ENCODE data around the gene PTPN12.

The PTPN12 gene

DNA sequence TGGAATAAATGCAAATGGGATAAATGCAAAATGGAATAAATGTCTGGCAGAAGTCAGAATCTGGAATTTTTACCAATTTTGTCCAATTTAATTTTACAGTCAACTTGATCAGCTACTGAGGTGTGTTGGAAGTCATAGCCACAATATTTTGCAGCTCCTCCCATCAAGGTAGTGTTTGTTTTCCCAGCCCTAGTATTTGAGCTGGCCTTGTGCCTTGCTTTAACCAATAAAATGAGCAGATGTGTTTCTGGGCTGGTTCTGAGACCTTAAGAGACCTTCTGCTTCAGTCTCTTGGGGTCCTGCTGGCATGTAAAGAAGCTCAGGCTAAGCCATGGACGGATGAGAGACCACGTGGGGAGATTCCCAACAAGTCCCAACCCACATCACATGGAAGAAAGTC lies 116.5 kb downstream of the PTPN12 start:
- Mint-ChIP-seq H3K4me3 (no peak overlapping the region), H3K4me1 (no peaks in the 10 kb centered on the region), H3K27me3 (no peaks in the 10 kb centered on the region), H3K36me3 (no peaks in the 10 kb centered on the region), H3K9me3 (no peaks in the 10 kb centered on the region), H3K27ac (no peak overlapping the region)
- CTCF ChIA-PET: interaction anchor here (0.6 to 3.7 kb wide), 3 partner anchors 104 to 711 kb away, joined by 4 to 32 read pairs (median 5); no protein-coding TSS in a partner anchor
- DNase-seq: no peak

DNA sequence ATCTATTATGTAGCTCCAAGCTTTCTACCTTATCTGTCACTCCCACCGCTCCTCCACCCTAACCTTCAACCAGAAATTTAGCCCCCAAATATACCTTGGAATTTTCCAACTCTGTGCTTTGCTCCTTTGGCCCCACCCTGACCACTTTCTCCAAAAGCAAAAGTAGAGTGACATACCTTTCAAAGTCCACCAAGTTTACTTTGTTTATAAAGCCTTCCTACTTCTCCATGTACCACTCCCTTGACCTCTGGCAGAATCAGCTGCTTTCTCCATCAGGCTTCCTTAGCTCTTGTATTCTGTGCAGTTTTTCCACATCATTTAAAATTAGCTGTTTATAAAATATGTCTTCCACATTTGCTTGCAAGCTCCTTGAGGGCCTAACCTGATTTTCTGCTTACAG lies 118.3 kb downstream of the PTPN12 start:
- no peaks in the 10 kb centered on the region for H3K36me3 Mint-ChIP-seq
- no peak overlapping the region for H3K4me3 Mint-ChIP-seq
- CTCF ChIA-PET: interaction anchor here (1.0 to 4.8 kb wide), 2 partner anchors 98 to 105 kb away, joined by 3 to 41 read pairs; no protein-coding TSS in a partner anchor
- no peaks in the 10 kb centered on the region for H3K27me3 Mint-ChIP-seq
- no peak overlapping the region for H3K27ac Mint-ChIP-seq
- H3K4me1 Mint-ChIP-seq: no peaks in the 10 kb centered on the region
- DNase-seq: no peak
- H3K9me3 Mint-ChIP-seq: no peaks in the 10 kb centered on the region

DNA sequence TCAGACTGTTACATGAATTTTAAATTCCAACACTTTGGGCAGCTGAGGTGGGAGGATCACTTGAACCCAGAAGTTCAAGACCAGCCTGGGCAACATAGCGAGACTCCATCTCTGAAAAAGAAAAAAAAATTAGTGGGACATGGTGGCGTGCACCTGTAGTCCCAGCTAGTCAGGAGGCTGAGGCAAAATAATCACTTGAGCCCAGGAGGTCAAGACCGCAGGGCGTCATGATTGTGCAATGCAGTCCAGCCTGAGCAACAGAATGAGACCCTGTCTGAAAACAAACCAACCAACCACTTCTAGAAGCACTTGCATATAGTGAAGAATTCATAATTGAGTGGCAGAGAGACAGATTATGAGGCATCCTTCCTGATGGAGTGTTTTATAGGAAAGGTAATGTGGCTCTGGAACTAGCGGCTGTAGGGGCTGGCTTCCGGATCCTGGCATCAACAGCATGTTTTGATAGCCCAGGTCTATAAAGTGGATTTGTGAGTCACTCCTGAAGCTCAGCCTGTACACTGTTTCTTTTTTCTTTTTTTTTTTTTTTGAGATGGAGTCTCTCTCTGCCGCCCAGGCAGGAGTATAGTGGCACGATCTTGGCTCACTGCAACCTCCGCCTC lies 118.9 kb downstream of the PTPN12 start:
- Mint-ChIP-seq H3K4me3 (no peak overlapping the region), H3K36me3 (no peaks in the 10 kb centered on the region), H3K27me3 (no peaks in the 10 kb centered on the region), H3K4me1 (no peaks in the 10 kb centered on the region), H3K27ac (no peak overlapping the region), H3K9me3 (no peaks in the 10 kb centered on the region)
- DNase-seq: no peak
- CTCF ChIA-PET: interaction anchor here (1.0 to 4.8 kb wide), 4 partner anchors 98 to 280 kb away, joined by 3 to 41 read pairs (median 17); no protein-coding TSS in a partner anchor

DNA sequence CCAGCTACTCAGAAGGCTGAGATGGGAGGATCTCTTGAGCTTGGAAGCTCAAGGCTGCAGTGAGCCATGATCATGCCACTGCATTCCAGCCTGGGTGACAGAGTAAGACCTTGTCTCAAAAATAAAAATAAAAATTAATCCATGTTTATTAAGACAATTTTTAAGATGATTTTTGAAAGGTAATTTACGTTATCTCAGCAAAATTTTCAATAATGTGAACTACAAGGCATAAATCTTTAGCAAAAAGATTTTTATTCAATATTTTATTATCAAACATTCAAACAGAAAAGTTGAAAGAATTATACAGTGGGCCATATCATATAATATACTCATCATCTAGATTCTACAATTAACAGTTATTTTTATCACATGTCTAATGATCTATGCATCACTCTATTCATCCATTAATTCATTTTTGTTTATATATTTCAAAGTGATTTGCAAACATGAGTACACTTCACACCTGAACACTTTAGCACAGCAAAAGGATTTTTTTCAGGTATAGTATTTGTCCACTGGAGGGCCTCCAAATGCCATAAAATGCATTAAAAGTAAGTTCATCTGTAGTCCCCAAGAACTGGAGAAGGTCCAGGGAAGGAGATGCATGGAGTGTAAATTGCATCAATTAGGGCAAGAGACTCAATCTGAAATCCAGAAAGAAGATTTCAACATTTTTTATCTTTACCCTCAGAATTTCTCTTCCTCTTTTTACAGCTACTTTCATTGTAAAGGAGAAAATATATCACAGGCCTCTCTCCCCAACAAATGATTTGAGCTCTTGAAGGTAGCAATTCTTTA lies 120.5 kb downstream of the PTPN12 start:
- H3K27ac Mint-ChIP-seq: no peak overlapping the region

DNA sequence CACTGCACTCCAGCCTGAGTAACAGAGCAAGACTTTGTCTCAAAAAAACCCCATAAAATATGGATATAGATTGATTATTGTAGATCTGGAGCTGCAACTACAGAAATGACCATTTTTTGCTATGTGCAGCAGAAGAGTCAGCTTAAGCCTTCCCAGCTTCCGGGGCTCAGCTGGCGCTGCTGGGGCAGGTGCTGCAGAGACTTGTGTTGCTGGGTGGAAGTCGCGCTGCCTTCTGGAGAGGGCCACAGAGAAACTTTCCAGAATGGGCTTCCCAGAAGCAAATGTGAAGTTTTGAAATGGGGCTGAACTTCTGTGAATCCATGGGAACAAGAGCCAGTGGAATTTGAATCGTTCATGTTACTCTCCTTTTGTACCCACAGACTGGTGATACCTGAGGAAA lies 121.8 kb downstream of the PTPN12 start:
- H3K27ac Mint-ChIP-seq: no peak overlapping the region

More for the DNA sequence above, 120.5 kb downstream of the PTPN12 start:
- no peak overlapping the region for H3K4me3 Mint-ChIP-seq
- no peak for DNase-seq
- no peaks in the 10 kb centered on the region for H3K9me3 Mint-ChIP-seq
- peaks cover under 1% of the 10 kb centered on the region for H3K27me3 Mint-ChIP-seq
- H3K36me3 Mint-ChIP-seq: no peaks in the 10 kb centered on the region
- H3K4me1 Mint-ChIP-seq: no peaks in the 10 kb centered on the region
- CTCF ChIA-PET: interaction anchor here (0.8 to 4.8 kb wide), 15 partner anchors 11 to 383 kb away, joined by 3 to 41 read pairs (median 5); no protein-coding TSS in a partner anchor

DNA sequence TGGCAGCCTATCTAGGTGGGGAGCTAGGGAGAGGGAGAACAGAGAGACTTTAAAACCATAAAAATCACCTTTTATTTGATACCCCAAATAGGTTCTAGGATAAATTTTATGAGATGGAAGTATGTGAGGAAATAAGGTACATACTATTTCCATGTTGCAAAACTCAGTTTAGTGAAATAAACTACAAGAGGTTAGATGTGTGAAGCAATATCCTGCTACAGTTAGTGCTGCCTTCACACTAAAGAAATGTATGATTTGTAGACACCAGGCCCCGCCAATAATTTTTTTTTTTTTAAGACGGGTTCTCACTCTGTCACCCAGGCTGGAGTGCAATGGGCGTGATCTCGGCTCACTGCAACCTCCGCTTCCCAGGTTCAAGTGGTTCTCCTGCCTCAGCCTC lies 124.7 kb downstream of the PTPN12 start:
- H3K4me3 Mint-ChIP-seq: no peak overlapping the region
- no peaks in the 10 kb centered on the region for H3K4me1 Mint-ChIP-seq
- CTCF ChIA-PET: interaction anchor here (0.6 kb wide), 1 partner anchor 11 kb away, joined by 3 read pairs; no protein-coding TSS in a partner anchor
- DNase-seq: no peak
- H3K9me3 Mint-ChIP-seq: no peaks in the 10 kb centered on the region
- H3K27ac Mint-ChIP-seq: no peak overlapping the region
- H3K27me3 Mint-ChIP-seq: peaks cover 4% of the 10 kb centered on the region
- no peaks in the 10 kb centered on the region for H3K36me3 Mint-ChIP-seq

More for the DNA sequence above, 121.8 kb downstream of the PTPN12 start:
- Mint-ChIP-seq H3K27me3 (peaks cover 4% of the 10 kb centered on the region), H3K9me3 (no peaks in the 10 kb centered on the region), H3K4me1 (no peaks in the 10 kb centered on the region), H3K4me3 (no peak overlapping the region), H3K36me3 (no peaks in the 10 kb centered on the region)
- no peak for DNase-seq
- CTCF ChIA-PET: interaction anchor here (1.0 to 4.8 kb wide), 10 partner anchors 27 to 382 kb away, joined by 3 to 41 read pairs (median 6); no protein-coding TSS in a partner anchor

DNA sequence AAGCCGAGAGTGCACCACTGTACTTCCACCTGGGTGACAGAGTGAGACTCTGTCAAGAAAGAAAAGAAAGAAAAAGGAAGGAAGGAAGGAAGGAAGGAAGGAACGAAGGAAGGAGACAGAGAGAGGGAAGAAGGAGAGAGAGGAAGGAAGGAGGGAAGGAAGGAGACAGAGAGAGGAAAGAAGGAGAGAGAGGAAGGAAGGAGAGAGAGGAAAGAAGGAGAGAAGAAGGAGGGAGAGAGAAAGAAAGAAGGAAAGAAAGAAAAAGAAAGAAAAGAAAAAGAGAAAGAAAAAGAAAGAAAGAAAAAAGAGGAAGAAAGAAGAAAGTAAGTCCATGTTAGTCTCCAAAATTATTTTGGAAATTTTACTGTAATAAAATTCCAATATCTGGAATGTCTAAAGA lies 125.8 kb downstream of the PTPN12 start:
- DNase-seq: no peak
- H3K27ac Mint-ChIP-seq: no peak overlapping the region
- no peaks in the 10 kb centered on the region for H3K36me3 Mint-ChIP-seq
- H3K27me3 Mint-ChIP-seq: peaks cover 4% of the 10 kb centered on the region
- H3K4me1 Mint-ChIP-seq: no peaks in the 10 kb centered on the region
- H3K9me3 Mint-ChIP-seq: no peaks in the 10 kb centered on the region
- CTCF ChIA-PET: no interaction called here
- no peak overlapping the region for H3K4me3 Mint-ChIP-seq

DNA sequence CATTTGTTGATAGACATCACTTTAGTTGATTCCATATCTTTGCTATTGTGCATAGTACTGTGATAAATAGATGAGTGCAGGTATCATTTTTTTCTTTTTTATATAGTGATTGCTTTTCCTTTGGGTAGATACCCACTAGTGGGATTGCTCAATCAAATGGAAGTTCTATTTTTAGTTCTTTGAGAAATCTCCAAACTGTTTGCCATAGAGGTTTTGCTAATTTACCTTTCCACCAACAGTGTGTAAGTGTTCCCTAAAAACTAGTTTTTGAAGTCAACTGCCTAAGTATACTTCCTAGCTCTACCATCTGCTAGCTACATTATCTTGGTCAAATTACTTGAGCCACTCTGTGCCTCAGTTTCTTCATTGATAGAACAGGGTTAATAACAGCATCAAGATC lies 127.6 kb downstream of the PTPN12 start:
- Mint-ChIP-seq H3K27ac (no peak overlapping the region), H3K36me3 (no peaks in the 10 kb centered on the region), H3K9me3 (no peaks in the 10 kb centered on the region), H3K4me1 (no peaks in the 10 kb centered on the region), H3K27me3 (peaks cover 4% of the 10 kb centered on the region), H3K4me3 (no peak overlapping the region)
- DNase-seq: no peak
- CTCF ChIA-PET: interaction anchor here (0.6 to 1.5 kb wide), 2 partner anchors 9 to 257 kb away, joined by 3 to 6 read pairs; no protein-coding TSS in a partner anchor

DNA sequence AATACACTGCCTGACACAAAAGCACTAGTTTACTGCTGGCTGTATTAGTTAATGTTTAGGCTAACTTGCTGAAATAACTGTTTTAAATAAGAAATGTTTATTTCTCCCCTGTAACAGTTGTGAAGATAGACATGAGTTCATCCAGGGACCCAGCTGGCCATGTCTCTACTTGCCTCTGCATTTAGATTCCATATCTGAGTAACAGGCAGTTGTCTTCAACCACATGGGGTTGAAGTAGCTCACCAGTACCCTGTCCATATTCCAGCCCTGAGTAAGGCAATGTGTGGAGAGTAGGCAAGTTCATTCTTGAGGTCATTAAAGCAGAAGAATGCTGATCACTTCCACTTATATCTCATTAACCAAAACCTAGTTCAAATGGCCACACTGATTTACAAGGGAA lies 128.1 kb downstream of the PTPN12 start:
- no peaks in the 10 kb centered on the region for H3K36me3 Mint-ChIP-seq
- peaks cover 4% of the 10 kb centered on the region for H3K27me3 Mint-ChIP-seq
- DNase-seq: no peak
- H3K27ac Mint-ChIP-seq: no peak overlapping the region
- CTCF ChIA-PET: interaction anchor here (1.5 kb wide), 1 partner anchor 9 kb away, joined by 6 read pairs; no protein-coding TSS in a partner anchor
- H3K9me3 Mint-ChIP-seq: no peaks in the 10 kb centered on the region
- H3K4me3 Mint-ChIP-seq: no peak overlapping the region
- no peaks in the 10 kb centered on the region for H3K4me1 Mint-ChIP-seq

DNA sequence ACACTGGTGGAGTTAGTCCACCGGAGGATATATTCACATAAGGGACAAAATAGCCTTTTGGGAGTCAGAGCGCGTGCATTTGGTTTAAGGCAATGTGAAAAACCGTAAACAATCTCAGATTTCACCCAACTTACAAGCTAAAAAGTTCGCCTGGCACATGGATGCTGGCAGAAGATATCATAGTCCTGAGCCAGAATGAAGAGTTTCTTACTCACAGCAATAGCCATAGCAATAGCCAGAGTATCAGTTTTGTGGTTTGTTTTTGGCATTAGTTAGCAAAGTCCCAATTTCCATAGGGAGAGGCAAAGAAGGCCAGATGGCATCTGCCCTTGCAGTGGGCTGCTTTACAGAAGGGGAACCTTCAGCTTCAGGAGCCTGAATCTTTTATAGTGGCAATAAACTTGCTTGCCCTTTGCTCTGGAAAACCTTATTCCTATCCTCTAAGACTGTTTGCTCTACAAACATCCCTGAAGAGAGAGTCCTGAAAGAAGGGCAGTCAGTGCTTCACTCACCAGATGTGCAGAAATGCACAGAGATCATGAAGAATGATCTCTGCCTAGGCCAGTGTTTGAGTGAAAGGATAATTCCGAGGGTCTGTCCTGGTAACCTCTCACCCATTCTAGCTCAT lies 130.5 kb downstream of the PTPN12 start:
- Mint-ChIP-seq H3K36me3 (no peaks in the 10 kb centered on the region), H3K9me3 (no peaks in the 10 kb centered on the region), H3K27me3 (peaks cover 4% of the 10 kb centered on the region), H3K4me1 (no peaks in the 10 kb centered on the region), H3K4me3 (no peak overlapping the region), H3K27ac (no peak overlapping the region)
- DNase-seq: no peak
- CTCF ChIA-PET: interaction anchor here (0.8 to 1.3 kb wide), 3 partner anchors 9 to 30 kb away, joined by 3 read pairs; no protein-coding TSS in a partner anchor

DNA sequence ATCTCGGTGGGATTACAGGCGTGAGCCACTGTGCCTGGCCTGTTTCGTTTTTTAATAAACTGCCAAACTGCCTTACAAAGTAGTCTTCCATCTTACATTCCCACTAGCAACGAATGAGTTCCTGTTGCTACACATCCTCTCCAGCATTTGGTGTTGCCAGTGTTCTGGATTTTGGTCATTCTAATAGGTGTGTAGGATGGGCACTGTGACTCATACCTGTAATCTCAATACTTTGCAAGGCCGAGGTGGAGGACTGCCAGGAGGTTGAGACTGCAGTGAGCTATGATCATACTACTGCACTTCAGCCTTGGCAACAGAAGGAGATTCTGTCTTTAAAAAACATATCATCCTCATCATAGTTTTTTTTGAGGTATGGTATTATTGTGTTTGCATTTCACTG lies 137.8 kb downstream of the PTPN12 start:
- H3K36me3 Mint-ChIP-seq: peaks cover 2% of the 10 kb centered on the region
- H3K9me3 Mint-ChIP-seq: no peaks in the 10 kb centered on the region
- no peak for DNase-seq
- H3K4me3 Mint-ChIP-seq: no peak overlapping the region
- CTCF ChIA-PET: interaction anchor here (1.1 to 2.1 kb wide), 3 partner anchors 23 to 85 kb away, joined by 3 to 7 read pairs (median 7); no protein-coding TSS in a partner anchor
- H3K27ac Mint-ChIP-seq: no peak overlapping the region
- H3K4me1 Mint-ChIP-seq: no peaks in the 10 kb centered on the region
- H3K27me3 Mint-ChIP-seq: no peaks in the 10 kb centered on the region

DNA sequence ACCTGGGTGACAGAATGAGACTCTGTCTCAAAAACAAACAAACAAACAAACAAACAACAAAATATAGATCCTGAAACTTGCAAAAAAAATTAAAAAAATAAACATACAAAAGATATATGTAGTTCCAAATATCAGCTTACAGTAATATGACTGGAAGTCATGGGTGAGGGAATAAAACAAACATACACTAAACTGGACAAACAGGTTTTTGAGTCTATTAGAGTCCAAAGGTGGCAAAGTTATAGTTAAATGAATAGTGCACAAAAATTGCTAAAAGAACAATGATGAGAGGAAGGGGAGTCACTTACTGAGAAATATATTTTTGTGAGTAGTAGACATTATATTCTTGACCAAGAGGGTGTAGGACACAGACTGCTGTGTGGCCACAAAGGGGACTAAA lies 142.5 kb downstream of the PTPN12 start:
- no peak overlapping the region for H3K27ac Mint-ChIP-seq
- H3K4me3 Mint-ChIP-seq: no peak overlapping the region
- CTCF ChIA-PET: no interaction called here
- H3K9me3 Mint-ChIP-seq: no peaks in the 10 kb centered on the region
- H3K36me3 Mint-ChIP-seq: peaks cover 14% of the 10 kb centered on the region
- no peak for DNase-seq
- no peaks in the 10 kb centered on the region for H3K4me1 Mint-ChIP-seq
- no peaks in the 10 kb centered on the region for H3K27me3 Mint-ChIP-seq

DNA sequence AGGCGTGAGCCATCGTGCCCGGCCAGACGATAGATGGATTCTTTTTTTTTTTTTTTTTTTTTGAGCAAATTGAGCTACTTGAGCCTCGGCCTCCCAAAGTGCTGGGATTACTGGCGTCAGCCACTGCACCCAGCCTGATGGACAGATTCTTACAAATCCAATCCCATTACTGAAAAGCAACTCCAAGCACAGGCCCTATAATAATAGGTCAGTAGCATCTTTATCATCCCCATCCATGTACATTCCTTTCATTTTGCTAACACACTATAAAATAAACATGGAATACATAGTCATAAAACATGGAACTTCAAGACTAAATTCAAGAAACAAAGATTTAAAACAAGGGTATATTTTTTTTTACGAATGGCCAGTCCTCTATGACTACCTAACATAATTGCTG lies 143.2 kb downstream of the PTPN12 start:
- CTCF ChIA-PET: no interaction called here

DNA sequence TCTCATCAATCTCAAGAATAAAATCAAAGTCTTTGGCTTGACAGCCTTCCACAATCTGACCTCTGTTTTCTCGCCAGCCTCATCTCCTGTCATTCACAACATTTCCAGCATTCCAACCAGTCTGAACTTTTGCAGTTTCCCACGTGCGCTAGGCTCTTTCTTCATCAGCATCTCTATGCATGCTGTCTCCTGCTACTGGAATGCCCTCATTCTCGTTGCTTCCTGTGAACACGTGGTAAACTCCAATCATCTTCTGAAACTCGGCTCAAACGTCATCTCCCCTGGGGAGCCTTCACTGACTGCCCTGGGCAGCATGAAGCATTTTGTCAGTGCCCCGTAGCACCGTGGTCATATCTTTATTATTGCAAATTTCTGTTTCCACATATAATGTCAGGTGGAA lies 146.9 kb downstream of the PTPN12 start:
- Mint-ChIP-seq H3K9me3 (no peaks in the 10 kb centered on the region), H3K27ac (no peak overlapping the region), H3K27me3 (no peaks in the 10 kb centered on the region), H3K4me1 (peaks cover 27% of the 10 kb centered on the region), H3K36me3 (peaks cover 26% of the 10 kb centered on the region), H3K4me3 (no peak overlapping the region)
- CTCF ChIA-PET: no interaction called here
- DNase-seq: no peak

More for the DNA sequence above, 143.2 kb downstream of the PTPN12 start:
- H3K27ac Mint-ChIP-seq: no peak overlapping the region
- peaks cover 3% of the 10 kb centered on the region for H3K4me1 Mint-ChIP-seq
- DNase-seq: no peak
- H3K36me3 Mint-ChIP-seq: peaks cover 16% of the 10 kb centered on the region
- no peak overlapping the region for H3K4me3 Mint-ChIP-seq
- no peaks in the 10 kb centered on the region for H3K9me3 Mint-ChIP-seq
- H3K27me3 Mint-ChIP-seq: no peaks in the 10 kb centered on the region

Data from activated naive CD4-positive, alpha-beta T cell treated with anti-CD3 and anti-CD28 coated beads, Interleukin-2, amount 10 ng/mL, durations not matched to agents 7 days and 5 days (primary cell).